HG03460 (cell line): ENCODE measurements around the gene HOXB3.

ENCODE experiments used
- ATAC-seq: cut with Tn5 transposase; IDR thresholded peaks from one replicate; pipeline ENCODE4 v1.9.1; 2021; ENCODE audit not compliant: unreplicated experiment

HOXB3 gene

DNA sequence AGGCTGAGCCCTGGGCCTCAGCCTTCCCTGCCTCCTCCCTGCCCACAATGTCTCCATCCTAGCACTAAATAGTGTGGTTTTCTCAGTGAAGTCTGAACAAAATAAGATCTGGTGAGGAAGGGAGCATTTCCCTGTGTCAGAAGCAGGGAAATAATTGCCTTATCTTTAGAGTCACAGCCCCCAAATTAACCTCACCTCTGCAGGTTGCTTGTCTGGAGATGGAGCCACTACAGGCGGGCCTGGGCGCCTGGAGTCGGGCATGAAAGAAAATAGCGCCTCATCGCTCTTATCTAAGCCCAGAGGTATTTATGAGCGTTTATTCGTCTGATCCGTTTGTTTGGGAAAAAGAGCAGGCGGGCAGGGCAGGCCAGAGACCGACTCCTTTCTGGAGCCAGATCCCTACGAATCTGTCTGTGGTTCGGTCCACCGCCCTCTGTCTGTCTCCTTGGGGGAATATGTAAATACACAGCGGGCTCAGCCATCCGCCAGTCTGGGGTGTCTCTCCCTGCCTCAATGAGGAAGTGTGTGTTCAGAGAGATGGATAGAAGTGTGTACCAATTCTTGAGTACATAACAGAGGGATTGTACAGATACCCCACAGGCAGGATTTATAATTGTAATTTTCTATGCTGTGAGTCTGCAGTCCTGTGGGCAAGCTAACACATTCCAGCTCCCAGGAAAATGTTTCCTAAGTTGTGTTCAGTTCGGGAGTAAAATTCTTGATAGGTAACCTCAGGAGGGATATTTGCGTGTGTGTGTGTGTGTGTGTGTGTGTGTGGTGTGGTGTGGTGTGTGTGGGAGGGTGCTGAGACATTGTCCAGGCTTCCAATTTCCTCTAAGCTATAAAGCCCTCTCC, 10.4 kb upstream of the HOXB3 start:
- no peak for ATAC-seq

DNA sequence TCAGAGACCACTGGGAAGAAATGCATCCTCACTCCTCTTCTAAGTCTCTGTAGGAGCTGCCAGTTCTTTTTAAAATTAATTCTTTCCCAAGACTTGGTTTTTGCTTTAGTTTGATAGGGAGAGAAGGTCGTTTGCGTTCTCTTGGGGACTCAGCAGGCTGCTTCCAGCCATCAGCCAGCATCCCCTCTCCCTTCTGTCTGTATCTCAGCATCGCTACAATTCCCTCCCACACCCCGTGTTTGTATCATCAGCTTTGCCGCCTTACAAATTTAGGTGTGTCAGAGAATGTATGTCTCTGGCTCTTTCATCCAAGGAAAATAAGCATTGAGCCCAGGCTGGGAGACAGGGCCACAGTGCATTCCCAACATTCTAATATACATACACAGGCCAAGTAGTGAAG, 9.3 kb upstream of the HOXB3 start:
- no peak for ATAC-seq

DNA sequence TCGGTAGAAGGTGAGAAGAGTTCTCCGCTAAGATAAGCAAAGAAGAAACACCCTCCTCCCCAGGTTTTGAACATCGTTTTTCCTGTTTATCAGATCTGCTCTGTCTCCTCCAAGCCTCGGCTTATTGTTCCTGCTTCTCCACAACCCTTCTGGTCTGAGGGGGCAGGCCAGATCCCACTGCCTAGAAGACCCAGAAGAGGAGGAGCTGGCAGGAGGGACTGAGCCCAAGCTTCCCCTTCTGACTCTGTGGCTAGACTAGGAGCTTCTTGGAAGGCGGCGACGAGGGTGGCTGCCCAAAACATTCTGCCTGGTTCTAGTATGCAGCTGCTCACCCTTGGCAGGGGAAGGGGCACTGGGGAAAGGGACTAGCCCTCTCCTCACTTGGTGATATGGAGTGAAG, 8.7 kb upstream of the HOXB3 start:
- no peak for ATAC-seq

DNA sequence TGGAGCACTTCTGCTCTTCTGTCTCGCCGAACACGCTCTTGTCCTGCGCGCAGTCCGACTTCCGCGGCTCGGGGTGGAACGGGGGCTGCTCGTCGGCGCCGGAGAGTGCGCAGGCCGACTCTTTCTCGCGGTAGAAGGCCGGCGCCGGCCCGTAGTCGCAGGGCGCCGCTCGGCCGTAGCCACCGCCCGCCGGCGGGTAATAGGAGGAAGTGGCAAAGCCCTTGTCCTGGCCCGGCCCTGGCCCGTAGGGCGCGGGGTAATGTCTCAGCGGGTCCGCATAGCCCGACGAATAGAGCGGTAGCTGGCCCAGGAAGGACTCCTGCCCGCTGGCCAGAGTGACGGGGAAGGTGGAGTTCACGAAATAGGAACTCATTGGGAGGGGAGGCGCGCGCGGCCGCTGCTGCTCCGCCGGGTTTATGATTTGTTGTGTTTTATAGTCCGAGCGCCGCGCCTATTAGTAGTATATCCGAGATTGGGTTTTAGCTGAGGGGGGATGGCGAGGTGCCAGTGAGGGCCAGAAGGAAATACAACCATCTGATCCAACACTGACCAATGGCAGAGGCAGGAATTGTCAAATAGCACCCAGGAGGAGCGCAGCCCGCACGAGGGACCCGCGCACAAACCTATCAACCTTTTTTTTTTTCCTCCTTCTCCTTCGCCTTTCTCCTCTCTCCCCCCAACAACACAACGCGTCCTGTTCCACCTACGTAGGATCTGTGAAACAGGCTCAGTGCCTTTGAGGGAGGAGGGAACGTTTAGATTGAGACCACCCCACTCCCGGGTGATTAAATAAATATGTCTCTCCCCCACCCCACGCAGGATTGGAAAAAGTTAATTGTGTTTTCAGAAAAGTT, 8.0 kb upstream of the HOXB3 start:
- no peak for ATAC-seq

DNA sequence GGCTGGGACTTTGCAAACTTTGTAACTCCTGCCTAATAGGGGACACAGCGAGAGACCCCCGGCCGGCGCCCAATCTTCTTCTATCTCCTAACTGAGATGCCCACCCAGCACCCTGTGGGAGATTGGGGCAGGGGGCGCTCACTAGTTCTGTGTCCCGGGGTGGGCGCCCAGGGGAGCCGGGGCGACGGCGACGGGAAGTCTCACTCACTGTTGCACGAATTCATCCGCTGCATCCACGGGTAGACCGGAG, 7.4 kb upstream of the HOXB3 start:
- no peak for ATAC-seq

DNA sequence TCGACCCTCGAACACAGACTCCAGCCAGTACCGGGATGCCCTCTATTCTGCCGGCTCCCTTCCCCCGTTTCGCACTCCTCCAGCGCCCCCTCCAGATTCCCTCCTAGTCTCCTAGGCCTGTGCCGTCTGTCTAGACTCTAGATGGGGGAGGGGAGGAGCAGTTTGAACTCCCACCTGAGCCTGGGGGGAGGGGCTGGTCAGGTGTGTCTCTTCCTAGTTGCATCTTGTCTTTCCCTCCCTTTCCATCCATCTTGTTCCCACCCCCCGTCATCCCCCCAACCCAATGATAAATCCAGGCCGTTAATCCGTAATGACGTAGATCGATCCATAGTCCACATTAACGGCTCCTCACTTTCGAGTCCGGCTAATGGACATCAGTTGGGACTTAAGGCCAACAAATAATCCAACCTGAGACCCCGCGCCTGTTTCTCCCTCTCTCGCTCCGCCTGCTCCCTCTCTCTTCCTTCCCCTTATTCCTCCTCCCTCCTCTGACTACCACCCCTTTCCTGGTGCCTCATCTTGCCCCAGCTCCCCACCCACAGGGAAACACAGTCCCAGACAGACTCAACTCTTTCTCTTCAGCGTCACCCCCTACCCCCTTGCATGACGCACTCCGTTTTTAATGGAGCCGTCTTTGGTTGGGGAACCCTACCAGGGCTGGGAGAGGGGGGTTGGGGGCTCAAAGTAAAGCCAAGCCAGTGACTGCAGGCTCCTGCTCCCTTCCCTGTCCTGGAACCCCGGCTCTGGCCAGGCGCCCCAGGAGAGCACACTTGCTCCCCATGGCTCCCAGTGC, 6.9 kb upstream of the HOXB3 start:
- ATAC-seq: no peak

DNA sequence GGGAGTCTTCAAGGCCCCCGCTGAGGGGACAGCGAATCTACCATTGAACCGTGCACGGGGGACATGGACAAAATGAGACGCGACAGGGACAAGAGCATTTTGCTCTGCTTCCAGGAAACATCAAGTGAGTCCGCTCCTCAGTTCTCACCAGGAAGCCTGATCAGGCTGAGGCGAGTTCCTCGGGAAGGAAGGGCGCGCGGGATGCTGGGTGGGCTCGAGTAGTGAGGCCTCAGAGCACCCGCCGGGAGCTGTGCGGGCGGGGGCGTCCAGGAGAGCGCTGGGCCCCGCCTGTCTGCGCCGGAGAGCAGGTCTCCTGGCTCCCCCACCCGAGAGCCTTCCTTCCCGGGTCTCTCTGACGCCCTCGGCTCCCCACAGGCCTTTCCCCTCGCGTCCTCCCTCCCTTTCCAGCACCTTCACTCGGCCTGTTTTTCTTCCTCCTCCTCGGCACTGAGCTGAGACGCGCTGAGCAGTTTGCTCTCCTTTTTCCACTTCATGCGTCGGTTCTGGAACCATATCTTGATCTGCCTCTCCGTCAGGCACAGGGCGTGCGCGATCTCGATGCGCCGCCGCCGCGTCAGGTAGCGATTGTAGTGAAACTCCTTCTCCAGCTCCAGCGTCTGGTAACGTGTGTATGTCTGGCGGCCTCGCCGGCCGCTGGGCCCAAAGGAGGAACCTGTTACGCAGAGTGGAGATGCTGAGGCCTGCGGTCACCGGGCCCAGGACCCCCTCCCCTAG, 6.1 kb upstream of the HOXB3 start:
- no peak for ATAC-seq

DNA sequence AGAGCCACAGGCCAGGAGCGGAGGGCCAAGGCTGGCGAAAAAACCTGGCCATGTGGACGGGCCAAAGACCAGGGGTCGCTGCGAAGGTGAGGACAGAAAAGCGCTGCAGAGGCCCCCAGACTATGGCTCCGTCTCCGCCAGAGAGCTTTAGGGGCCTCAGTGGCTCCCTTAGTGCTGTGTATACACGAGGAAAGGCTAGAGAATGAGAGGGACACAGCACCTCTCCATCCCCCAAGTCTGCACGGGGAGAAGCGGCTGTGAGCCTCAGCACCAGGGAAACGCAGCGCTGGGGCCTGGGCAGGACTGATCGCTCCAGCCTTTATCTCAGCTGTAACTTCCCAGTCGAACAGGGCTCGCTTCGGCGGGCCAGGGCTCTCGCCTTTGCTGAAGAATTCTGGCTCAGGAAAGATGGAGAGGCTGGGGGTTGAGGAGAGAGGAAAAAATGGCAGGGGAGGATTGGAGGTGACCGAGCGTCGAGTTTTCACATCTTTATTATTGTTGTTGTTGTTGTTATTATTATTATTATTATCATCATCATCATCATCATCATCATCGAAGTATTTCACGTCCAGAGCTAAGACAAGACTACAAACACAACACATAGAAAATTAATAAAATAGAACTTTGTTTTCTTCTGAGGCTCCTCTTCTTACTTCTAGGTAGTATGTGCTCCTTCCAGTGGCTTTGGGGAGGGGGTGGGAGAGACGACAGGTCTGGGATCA, 5.4 kb upstream of the HOXB3 start:
- ATAC-seq: no peak

DNA sequence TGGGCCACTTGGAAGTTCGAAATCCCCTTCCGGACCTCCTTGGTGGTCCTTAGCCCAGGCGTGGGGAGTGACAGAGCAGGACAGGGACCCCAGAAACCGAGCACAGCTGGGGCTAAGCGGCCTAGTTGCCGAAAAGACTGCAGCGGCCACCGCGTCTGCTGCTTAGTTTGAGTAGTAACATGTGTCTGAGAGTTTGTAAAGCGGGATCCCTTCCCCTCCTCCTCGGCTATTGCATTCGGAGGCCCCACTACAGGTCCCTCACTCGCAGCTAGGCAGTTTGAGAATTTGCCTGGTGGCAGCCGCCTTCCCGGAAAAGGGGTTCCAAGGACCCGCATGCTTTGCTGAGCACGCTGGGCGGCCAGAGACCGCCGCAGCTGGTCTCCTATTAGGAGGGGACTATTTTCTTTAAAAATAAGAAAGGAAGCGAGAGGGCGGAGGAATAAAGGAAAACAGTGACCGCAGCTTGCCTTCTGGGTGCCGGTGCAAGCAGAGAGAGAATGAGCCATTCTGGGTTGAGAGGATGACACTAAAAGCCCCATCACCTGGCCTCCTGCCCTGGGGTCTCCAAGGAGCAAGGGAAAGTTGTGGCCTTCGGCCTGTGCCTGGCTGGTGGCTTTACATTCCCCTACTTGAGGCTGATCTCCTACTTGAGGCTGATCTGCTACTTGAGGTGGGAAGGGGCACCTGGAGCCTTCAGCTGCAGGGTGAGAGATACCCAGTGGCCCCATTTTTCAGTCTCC, 4.7 kb upstream of the HOXB3 start:
- ATAC-seq: no peak

DNA sequence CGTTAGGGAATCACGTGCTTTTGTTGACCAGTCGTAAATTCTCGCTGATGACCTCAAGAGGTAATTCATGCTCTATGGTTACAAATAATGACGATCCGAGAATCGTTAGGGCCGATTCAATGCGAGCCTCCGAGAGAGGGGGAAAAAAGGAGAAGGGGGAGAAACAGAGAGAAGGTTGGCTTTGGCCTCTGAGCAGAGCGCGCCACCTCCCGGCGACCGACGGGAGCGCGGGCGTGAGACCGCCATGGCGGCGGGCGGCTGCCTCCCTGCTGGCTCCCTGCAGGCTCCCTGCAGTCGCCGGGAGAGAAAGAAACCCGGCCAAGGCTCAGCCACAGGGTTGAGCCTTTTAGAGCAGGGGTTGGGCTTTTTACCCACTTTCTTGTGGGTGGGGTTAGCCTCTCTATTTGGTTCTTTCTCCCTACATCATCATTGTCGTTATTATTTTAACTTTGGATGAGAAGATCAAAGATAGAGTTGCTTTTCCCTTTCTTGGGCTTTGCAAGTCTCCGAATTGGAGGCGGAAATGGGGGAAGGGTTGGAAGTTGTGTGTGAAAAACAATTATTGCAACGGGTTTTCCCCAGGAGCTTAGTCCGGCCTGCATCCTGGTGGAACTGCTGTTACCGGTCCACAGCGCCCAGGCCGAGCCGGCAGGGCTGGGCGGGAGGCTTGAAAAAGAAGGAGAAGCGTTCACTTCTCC, 3.9 kb upstream of the HOXB3 start:
- ATAC-seq: no peak

DNA sequence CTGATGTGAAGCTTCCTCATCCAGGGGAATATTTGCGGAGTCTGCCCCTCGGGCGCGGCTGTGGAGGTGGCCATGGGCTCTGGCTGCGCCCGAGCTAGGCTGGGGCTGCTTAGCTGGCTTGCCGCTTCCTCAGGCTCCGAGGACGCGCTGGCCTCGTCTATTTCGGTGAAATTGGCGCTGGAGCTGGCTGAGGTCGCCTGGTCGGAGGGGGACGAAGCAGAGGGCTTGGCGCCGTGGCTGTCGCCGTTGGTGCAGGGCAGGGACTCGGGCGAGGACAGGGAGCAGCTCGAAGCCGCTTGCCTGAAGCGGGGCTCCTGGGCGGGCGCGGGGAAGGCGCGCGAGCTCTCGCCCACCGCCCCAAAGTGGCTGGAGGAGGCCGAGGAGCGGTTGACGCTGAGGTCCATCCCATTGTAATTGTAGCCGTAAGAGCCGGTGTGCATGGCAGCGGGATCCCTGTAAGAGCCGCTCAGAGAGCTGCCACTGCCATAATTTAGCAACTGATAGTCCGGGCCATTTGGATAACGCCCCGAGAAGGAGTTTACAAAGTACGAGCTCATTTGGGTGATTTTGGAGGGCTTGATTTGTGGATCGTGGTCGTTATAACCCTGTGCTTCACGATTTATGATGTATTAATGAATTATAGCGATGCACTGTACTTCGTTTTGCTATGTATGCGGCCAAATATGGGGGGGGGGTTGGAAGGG, 3.2 kb upstream of the HOXB3 start, which contains the start of gene HOXB5:
Gene HOXB5, minus strand, starts transcription at position 654 of the 704 bp plus-strand sequence. Its CDS starts 97 bp downstream, at position 557.
- ATAC-seq: no peak

DNA sequence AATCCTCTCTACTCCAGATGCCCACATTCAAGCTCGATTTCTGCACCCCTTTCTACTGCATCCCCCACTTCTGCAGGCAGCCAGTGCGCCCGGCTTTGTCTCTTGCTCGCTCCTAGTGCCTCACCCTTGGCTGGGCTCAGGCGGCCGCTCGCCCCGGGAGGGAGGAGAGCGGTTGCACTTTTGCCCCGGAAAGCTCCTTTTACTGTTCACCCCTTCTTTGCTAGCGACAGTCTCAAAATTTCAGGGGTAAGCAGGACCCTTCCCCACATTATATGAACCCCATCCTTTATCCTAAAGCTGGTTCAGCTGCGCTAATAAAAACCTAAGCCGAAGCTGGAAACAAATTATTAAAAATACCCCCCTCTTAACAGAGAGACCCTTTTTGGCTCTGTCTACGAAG, 2.5 kb upstream of the HOXB3 start:
- ATAC-seq: no peak

DNA sequence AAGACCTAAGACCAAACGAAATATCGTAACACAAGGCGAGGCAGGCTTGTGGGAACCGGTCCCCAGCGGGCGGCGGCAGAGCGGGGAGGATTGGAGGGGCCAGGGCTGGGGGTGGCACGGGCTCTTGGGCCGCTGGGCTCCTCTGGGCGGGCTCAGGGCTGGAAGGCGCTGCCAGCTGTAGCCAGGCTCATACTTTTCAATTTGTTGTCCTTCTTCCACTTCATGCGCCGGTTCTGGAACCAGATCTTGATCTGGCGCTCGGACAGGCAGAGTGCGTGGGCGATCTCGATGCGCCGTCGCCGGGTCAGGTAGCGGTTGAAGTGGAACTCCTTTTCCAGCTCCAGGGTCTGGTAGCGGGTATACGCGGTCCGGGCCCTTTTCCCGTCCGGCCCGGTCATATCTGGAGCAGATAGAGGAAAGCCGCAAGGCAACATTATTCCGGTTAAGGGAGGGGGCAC, 2.0 kb upstream of the HOXB3 start:
- ATAC-seq: no peak

DNA sequence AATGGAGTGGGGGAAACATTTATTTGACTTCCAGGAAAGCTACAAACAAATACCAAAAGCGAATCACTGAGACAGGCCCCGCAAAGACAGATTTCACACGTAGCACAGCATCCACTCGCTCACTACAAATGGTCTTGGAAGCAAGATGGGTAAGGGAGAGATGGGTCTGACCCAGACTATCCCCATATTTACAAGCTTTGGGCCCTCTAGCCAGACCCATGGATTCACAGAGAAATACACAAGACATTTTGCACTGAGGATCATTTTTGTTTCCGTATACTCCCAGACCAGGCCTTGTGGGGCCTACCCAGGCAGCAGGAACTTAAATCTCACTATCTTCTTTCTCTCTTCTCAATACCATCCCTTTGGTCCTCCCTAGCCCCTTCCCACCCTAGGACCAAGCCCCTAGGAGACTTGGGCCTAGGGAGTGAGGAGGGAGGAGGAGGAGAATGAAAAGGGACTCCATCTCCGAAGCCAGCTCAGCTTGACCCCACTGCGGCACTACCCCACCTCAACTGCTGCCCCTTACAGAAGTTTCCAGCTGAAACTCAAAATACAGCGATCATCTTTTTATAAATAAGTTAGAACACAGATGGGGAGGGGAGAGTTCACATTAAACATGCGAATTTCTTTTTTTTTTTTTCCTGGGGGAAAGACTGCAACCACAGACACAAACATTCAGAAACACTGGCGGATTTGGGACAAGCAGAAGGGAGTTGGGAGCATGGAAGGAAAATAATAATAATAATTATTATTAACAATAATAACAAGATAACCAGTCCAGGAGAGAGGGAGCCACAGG, 1.4 kb upstream of the HOXB3 start:
- no peak for ATAC-seq

DNA sequence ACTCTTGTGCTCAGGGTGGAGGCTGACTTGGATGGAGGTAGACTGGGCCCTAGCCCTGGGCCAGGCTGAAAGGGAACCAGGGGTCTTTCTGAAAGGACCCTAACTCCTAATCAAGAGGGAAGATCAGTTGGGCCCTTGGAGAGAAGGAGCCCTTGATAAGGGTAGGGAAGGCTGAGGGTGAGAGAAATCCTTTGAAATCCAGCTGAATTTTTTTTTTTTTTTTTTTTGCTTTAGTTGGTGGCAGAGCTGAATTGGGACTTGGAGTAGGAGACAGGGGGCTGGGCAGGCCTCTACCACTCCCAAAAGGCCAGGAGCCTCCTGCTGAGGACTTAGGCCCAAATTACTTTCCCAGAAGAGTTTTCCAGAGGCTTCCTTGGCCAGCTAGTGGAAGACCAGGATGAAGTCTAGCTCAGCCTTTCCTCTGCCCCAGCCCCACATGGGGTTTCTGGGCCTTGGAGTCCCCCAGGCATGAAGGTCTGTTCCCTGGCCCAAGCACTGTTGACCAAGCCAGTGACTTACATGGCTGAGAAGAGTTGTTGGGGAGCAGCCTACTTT, 643 bp upstream of the HOXB3 start:
- no peak for ATAC-seq

DNA sequence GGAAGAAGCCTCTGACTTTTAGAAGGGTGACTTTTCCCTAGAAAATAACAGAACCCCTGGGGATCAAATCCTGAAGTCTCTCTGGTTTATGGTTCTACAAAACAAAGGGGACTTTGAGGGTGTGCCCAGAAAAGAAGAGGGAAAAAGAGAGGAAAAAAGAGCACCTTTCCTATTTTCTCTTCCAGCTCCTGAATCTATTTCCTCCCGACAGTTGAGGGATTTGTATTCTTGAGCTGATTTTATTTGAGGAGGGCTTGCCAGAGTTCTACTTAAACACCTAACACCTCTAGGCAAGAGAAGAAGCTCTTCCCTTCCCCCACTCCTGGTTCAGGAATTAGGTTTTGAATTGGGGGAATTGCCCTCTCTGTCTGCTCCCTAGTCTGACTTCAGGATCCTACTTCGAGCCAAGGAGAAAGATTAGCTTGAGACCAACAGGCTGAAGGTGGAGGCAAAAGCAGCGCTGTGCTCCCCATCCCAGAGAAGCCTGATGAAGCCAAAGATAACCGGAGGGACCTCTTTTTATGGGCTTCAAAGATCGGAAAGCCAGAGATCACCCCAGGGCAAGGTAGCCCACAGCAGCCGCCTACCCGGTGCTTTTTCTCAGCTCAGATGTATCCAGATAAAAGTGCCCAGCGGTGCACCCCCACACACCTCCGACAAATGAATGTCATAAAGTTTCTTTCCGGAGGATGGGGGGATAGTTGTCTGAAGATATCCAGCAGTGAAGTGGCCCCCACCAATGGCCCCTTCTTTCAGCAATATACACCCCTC, 796 bp downstream of the HOXB3 start:
- ATAC-seq: no peak
